ENCODE measurements around the gene ACTR3.
A peak's percentile ranks its signal among the peaks of the same experiment; 100 is the strongest.
"Not testable (repeated sequence)": the region's sequence is repeated elsewhere in the genome, so short reads cannot be mapped to it uniquely, and the experiment has no call there.

Gene ACTR3

DNA sequence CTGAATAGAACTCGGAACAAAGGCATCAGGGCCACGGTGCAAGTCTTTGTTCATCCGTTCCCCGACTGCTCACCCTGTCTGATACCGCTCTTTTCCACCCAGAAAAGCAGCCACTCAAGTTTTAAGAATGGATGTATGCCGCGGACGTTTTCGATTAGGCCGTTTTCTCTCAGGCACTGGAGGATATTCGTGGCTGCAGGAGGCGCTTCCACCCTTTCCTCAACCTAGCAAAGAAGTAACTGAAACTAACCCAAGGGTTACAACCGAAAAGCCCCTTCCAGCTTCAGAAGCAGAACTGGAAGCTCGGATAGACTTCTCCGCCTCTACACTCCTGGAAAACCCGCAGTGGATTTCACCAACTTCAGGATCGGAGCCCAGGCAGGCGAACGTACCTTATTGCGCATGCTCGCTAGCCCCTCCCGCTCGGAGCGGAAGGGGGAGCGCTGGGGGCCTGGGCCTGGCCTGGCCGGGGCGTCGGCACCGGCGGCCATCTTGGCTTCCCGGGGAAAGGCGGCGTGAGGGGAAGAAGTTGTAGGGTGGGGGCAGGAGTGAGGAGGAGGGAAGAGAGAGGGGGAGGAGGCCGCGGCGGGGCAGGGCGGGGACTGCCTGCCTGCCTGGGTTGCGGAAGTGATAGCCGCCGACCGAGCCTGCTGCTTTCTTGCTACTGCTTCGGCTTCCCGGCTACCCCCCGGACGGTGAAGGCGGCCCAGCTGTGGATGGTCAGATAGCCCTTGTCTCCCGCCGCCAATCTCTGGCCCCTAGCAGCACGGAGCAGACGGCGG is at the start of gene ACTR3:
Gene ACTR3, plus strand, starts transcription at position 619 of the 782 bp plus-strand sequence. CDS start 191 bp downstream, outside the sequence.
- DNase-seq = peak; percentile 96 to 98

DNA sequence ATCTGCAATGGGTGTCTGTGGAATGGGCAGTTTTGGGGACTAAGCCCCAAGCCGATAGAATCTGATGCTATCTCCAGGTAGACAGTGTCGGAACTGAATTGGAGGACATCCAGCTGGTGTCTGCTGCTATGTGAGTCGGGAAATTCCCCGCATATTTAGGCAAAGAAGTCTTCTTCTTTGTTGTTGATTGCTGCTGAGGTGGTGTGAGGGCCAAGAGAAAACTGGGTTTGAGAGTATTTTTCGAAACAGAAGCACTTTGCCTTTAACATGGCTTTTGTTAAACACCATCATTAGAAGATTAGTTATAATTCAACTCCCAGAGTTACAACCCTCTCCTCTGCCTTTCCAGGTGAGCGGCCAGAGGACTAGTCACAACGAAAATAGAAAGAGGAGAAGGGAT is 49.4 kb upstream of the ACTR3 start:
- DNase-seq = no peak

GRCh38 chr2:113842919-113843736 is 46.8 kb upstream of the ACTR3 start:
- no peak for DNase-seq

DNA sequence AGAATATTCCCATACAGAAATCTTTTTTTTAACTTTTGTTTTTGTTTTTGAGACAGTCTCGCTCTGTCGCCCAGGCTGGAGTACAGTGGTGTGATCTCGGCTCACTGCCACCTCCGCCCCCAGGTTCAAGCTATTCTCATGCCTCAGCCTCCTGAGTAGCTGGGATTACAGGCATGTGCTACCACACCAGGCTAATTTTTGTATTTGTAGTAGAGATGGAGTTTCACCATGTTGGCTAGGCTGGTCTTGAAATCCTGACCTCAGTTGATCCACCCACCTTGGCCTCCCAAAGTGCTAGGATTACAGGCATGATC is 46.2 kb upstream of the ACTR3 start:
- not testable (repeated sequence) for DNase-seq

DNA sequence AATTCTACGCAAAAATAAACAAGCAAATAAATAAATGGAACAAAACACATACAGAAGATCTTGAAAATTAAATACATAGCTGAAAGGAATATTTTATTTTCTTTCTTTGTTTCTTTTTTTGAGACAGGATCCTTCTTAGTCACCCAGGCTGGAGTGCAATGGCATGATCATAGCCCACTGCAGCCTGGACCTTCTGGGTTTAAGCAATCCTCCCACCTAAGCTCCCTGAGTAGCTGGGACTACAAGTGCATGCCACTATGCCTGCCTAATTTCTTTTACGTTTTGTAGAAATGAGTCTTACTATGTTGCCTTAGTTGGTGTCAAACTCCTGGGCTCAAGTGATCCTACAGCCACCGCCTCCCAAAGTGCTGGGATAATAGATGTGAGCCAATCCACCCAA is 44.6 kb upstream of the ACTR3 start:
- DNase-seq = no peak

- not testable (repeated sequence) for DNase-seq
These were observed 44.1 kb upstream of the ACTR3 start for GRCh38 chr2:113845796-113846195.

DNA sequence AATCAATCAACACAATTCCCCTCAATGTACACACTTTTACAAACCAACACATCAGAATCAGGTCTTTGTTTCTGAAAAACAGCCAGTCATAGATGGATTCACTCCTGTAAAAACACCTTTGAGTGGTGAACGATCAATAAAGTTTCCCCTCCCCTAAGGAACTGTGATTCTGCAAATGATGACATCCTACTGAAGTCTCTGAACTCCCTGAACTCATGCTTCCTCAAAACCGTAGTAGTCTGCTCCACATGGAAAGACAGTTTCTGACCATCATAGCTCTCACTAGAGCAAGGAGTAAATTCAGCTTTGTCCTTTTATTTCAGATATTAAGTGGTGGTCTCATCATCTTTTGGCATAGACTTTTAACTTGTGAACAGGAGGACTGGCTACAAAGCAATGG is 43.5 kb upstream of the ACTR3 start:
- no peak for DNase-seq

DNA sequence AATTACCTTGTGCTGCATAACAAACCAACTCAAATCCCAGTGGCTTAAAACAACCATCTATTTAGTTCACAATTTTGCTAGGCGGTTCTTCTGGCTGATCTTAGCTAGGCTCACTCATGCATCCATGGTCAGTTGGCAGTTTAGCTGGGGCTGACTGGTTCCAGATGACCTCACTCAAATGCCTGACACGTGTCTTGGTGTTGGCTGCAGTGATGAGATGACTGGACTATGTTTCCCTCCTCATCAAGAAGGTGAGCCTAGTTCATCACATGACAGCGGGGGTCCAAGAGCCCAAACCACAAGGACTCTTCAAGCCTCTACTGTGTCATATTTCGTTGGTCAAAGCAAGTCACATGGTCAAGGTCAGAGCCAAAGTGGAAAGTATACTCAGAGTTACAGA is 42.7 kb upstream of the ACTR3 start:
- DNase-seq = no peak

GRCh38 chr2:113848758-113849415 is 41.0 kb upstream of the ACTR3 start:
- no peak for DNase-seq

- DNase-seq = no peak
These were observed 39.2 kb upstream of the ACTR3 start for GRCh38 chr2:113850687-113851086.

DNA sequence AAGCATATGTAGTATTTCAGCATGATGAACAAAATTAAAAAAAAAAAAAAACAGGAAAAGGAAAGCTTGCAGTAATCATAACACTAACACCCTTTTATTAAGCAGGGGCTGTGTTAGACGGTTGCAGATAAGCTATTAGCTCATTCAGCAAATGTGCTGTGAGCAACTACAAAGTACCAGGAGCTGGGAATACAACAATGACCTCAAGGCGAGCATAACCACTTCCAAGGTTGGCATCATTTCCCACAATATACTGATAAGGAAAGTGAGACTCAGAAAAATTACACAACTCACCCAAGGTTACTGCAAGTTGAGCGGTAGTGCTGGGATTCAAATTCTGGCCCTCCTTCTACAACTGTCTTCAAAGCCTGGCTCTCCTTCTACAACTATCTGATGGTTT is 38.2 kb upstream of the ACTR3 start:
- DNase-seq = no peak

- DNase-seq = no peak
These were observed 35.7 kb upstream of the ACTR3 start for GRCh38 chr2:113854208-113854607.

GRCh38 chr2:113854970-113855740 is 34.7 kb upstream of the ACTR3 start:
- DNase-seq = no peak

DNA sequence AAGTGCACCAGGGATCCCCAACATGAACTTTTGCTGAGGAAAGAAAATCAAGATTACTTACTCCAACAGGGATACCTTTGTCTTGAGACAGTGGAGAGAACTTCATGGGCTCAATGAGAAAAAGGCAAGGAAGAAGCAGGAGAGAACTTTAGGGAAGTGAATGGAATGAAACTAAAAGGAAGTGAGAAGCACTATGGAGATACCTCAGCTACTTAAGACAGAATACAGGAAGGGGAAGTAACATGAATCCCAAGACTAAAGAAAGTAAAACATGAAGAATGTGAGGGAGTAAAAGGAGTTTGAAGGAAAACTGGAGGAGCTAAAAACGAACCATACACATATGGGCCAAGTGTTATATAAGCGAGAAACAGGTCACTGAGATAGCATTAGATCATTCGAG is 32.4 kb upstream of the ACTR3 start:
- no peak for DNase-seq

GRCh38 chr2:113858764-113859163 is 31.1 kb upstream of the ACTR3 start:
- no peak for DNase-seq

GRCh38 chr2:113861740-113862139 is 28.1 kb upstream of the ACTR3 start:
- DNase-seq = no peak

DNA sequence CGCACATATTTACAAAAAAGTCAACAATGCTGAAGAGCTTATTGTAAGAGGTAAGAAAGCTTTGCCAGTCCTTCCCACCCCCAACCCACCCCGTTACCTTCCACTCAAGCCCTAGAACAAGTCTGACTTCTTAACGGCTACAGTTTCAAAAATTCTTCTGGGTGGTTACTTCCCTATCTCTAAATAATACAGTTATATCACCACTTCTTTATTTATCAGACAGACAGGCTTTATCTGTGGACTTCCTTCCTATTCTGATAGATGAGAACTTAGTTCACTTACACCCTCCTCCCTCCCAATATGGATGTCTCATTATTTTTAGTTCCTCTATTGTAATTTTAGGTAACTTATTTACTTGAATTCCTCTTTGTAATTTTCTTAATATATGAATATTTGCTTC is 26.7 kb upstream of the ACTR3 start:
- DNase-seq = no peak

DNA sequence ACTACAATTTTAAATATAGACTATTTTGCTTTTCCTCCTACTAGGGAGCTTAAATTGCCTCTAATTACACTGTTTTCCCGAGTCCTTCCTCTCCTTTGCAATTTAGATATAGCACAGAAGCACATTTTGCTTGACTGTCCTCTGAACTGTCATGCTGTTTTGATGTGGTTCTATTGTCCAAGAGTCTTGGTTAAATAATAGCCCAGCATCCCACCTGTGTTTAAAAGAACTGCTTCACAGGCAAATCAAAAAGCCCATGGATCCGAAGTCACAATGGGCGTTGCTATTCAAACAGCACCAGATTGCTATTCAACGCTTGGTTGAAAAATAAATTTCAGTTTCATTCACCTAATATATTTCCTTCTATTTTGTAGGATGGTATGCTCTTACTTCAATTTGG is 22.3 kb upstream of the ACTR3 start:
- DNase-seq = no peak

DNA sequence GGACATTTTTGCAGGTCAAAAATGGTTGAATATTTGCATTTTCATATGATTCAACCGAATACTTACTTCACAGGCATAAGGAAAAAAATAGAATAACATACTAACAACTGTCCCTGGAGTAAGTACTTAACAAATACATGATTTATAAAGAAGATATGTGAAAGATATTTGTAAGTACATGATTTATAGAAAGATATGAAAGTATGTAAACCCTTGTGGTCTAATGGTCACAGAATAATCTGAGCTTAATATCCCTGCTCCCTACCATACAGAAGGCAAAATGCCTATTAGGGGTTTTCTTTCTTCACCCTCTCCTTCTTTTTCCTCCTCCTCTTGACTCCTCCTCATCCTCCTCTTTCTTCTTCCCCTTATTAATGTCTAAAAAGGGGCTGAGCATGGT is 20.6 kb upstream of the ACTR3 start:
- DNase-seq = no peak

DNA sequence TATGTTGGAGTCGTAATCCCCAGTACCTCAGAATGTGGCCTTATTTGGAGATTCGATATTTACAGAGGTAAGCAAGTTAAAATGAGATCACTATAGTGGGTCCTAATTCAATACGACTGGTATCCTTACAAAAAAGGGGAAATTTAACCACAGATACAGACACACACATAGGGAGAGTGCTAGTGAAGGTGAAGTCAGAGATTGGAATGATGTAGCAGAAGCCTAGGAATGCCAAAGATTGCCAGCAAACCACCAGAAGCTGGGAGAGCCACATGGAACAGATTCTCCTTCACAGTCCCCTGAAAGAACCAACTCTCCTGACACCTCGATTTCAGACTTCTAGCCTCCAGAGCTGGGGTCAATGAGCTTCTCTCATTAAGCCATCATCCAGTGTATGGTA is 17.7 kb upstream of the ACTR3 start:
- no peak for DNase-seq

DNA sequence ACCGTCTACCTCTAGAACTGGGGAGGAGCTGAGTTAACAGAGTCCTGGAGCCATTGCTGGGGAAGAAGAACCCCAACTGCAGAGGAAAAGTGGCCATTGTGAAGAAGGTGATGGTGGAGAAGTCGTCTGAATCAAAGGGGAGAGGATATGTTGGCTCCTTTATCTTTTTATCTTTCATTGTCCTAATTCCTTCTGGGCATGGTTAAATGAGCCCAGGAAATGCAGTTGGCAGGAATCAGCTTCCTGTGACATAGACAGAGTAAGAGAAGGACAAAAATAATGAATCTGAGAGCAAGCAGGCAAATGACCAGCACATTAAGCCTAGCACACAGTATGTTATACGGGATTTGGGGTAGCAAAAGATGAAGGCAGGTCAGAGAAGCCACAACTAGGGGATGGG is 16.0 kb upstream of the ACTR3 start:
- DNase-seq = no peak

GRCh38 chr2:113875135-113875534 is 14.8 kb upstream of the ACTR3 start:
- DNase-seq = no peak
